ENCODE data around the gene RPS10. TPM values are rescaled to one million over a fixed set of nuclear protein-coding genes. Genes with fewer than 3 reads are reported as not detected.
A peak's percentile ranks its signal among the peaks of the same experiment; 100 is the strongest.

Gene RPS10
- total RNA-seq (1,395 TPM), polyA plus RNA-seq (2,930 TPM)

DNA sequence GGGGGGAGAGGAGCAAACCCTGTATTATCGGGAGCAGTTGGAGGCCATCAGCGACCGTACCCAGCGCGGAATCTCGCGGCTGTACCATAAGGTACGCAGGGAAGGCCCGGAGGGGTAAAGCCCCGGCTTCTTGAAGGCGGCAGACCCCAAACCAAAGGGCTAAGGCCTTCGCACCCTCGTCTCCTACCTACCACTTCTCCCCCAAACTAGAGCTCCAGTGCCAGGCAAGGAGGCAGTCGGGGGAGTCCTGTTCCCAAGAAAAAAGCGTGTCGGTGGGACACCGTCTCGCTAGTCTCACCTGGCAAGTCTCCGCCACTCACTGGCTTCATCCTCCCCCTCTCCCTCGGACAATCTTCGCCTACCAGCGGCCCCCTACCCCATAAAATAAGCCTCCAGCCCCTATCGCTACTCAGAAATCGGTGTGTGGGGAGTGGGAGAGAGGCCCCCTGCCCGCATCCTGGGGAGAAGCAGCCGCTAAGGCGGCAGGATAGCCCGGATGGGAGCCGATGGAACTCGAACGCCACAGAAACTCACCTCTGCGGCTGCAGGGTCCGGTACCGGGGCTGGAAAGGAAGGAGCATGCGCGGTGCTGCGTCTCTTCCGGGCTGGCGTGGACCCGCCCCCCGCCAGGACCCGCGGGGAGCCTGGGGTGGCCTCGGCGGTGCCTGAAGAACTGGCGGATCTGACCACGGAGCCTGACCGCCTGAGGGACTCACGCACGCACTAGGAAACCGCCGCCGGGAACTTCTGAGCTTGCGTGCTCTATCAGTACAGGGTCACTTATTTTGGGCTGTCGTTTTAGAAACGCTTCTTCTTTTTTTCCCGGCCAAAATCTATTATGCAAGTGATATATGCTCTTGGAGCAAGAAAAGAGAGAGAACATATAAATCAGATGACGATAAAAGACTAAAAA is at the start of gene RPS10:
Gene RPS10 (minus strand): TSS at position 572 of the 913 bp plus-strand sequence. CDS start 848 bp downstream, outside the sequence.
- Histone ChIP-seq H3K4me3 (ENCODE audit: low read depth, low read length) (peak within 1 kb of the TSS; percentile 90), H3K27ac (ENCODE audit: low read depth) (peak within 1 kb of the TSS; percentile 30), H3K36me3 (ENCODE audit: insufficient read depth) (peaks cover 9% of the 10 kb centered on the region), H3K4me1 (ENCODE audit: insufficient read depth) (peaks cover 2% of the 10 kb centered on the region)
- WGBS = under 1% methylated on average over 57 of the region's 58 CpGs
- peak; percentile 77 for DNase-seq (ENCODE audit: extremely low spot score)

DNA sequence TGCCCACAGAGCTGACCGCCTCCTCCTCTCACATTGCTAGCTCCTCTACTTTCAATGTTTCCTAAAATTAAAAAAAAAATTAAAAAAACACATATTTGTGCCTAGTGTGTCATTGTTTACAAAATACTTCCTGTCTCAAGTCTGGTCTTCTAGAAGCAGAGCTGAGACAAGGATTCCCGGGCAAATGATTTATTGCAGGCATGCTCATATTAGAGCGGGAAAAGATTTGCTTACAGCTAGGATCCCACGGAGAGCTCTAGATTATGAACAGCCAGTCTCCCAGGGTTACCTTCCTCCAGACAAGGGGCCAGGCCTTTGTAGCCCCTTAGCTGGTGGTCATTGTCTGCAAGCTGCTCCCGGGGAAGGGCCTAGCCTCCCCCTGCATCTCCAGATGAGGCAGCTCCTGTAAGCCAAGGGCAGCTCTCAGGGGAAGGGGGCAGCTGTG is 49.4 kb upstream of the RPS10 start:
- no peak overlapping the region for H3K27ac ChIP-seq (ENCODE audit: low read depth)
- no peaks in the 10 kb centered on the region for H3K36me3 ChIP-seq (ENCODE audit: insufficient read depth)
- no peak for DNase-seq (ENCODE audit: extremely low spot score)
- no peak overlapping the region for H3K4me3 ChIP-seq (ENCODE audit: low read depth, low read length)
- WGBS = 37% methylated on average over 5 of the region's 5 CpGs
- no peaks in the 10 kb centered on the region for H3K4me1 ChIP-seq (ENCODE audit: insufficient read depth)

DNA sequence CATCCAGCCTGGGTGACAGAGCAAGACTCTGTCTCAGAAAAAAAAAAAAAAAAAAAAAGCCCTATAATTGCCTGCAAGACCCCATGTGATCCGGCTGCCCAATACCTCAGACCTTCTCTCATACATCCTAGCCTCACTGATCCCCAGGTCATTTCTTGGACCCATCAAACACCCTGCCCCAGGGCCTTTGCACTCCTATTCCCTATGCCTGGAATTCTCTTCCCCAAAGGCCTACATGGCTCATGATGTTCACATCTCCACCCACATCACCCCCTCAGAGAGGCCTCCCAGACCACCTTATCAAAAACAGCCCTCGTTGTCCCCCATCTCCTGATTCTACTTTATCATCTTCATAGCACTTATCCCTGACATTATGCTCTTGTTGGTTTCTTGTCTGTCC is 48.9 kb upstream of the RPS10 start:
- Histone ChIP-seq H3K36me3 (ENCODE audit: insufficient read depth) (no peaks in the 10 kb centered on the region), H3K4me1 (ENCODE audit: insufficient read depth) (no peaks in the 10 kb centered on the region), H3K4me3 (ENCODE audit: low read depth, low read length) (no peak overlapping the region), H3K27ac (ENCODE audit: low read depth) (no peak overlapping the region)
- 88% methylated on average over 2 of the region's 2 CpGs for WGBS
- DNase-seq (ENCODE audit: extremely low spot score) = no peak

DNA sequence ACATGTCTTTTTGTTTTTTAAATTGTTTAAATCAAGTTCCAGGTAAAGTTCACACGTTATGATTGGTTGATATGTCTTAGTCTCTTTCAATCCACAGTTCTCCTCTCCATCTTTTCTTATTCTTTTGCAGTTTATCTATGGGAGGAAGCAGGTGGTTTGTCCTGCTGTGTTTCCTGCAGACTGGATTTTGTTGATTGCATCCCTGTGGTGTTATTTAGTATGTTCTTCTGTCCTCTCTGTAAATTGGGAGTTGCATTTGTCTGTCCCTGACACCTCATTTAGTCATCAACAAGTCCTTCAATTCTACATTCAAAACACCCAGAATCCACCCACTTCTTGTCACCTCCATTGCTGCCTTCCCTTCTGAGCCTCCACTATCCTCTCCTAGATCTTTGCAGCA is 48.1 kb upstream of the RPS10 start:
- 89% methylated on average over 1 of the region's 1 CpG for WGBS
- H3K4me1 ChIP-seq (ENCODE audit: insufficient read depth) = no peaks in the 10 kb centered on the region
- no peak overlapping the region for H3K4me3 ChIP-seq (ENCODE audit: low read depth, low read length)
- H3K27ac ChIP-seq (ENCODE audit: low read depth) = no peak overlapping the region
- DNase-seq (ENCODE audit: extremely low spot score) = no peak
- no peaks in the 10 kb centered on the region for H3K36me3 ChIP-seq (ENCODE audit: insufficient read depth)

DNA sequence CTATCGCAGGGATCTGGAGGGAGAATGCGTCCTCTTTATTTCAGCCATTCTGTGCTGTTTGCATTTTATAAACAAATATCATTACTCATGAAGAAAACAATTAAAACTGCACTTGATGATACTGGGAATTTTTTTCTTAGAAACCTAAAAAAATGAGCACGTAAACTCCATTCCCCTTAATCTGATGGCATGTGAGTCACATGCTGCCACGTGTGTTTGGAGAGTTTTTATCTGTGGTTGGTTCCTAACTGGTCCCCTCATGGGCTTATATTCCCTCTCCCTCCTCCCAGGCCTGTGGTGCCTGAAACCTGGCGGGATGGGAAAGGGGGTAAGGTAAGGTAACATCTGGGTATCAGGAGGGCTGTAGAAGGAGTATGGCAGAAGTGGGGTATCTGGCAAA is 46.6 kb upstream of the RPS10 start:
- DNase-seq (ENCODE audit: extremely low spot score) = no peak
- H3K36me3 ChIP-seq (ENCODE audit: insufficient read depth) = no peaks in the 10 kb centered on the region
- 81% methylated on average over 5 of the region's 5 CpGs for WGBS
- no peak overlapping the region for H3K27ac ChIP-seq (ENCODE audit: low read depth)
- no peak overlapping the region for H3K4me3 ChIP-seq (ENCODE audit: low read depth, low read length)
- no peaks in the 10 kb centered on the region for H3K4me1 ChIP-seq (ENCODE audit: insufficient read depth)

DNA sequence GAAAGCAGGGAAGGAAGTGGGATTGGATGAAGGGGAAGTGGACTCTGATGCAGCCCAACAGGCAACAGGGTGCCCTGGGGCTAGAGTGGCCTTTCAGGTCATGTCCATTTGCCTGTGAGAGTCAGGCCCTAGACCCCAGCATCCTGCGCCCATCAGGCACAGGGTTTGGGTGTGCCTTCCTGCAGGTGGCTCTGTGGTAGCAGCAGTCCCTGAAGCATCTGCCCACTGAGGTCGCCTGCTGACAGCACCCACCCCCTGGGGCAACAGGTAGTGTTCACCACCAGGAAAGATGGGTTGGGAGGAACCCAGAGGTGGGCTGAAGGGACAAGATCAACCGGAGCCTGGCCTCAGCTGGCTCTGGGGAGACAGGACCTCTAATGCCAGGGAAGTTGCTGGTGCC is 43.6 kb upstream of the RPS10 start:
- Histone ChIP-seq H3K27ac (ENCODE audit: low read depth) (no peak overlapping the region), H3K36me3 (ENCODE audit: insufficient read depth) (no peaks in the 10 kb centered on the region), H3K4me1 (ENCODE audit: insufficient read depth) (no peaks in the 10 kb centered on the region), H3K4me3 (ENCODE audit: low read depth, low read length) (no peak overlapping the region)
- DNase-seq (ENCODE audit: extremely low spot score) = no peak
- 88% methylated on average over 3 of the region's 3 CpGs for WGBS

DNA sequence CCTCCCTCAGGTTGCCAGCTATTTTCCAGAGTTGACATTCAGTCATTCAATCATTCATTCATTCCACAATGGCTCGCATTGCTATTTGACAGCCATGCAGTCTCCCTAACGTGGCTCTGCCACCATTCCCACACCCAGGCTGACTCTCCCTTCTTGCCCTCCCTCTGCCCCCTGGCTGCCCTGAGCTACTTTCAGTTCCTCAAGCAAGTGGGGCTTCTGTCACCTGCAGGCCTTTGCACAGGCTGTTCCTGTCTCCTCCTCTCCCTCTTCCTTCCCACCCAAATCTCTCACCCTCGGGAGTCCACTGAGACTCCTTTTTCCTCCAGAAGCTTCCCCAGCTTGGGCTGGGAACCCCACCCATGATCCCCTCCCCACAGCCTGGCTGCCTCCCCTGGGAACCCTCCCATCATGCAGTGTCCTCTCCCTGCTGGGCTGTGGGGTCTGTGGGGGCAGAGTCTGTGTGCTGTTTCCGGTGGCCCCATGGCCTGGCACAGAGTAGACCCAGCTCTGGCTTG is 42.6 kb upstream of the RPS10 start:
- 92% methylated on average over 4 of the region's 4 CpGs for WGBS
- DNase-seq (ENCODE audit: extremely low spot score) = no peak
- Histone ChIP-seq H3K4me1 (ENCODE audit: insufficient read depth) (no peaks in the 10 kb centered on the region), H3K36me3 (ENCODE audit: insufficient read depth) (no peaks in the 10 kb centered on the region), H3K27ac (ENCODE audit: low read depth) (no peak overlapping the region), H3K4me3 (ENCODE audit: low read depth, low read length) (no peak overlapping the region)

DNA sequence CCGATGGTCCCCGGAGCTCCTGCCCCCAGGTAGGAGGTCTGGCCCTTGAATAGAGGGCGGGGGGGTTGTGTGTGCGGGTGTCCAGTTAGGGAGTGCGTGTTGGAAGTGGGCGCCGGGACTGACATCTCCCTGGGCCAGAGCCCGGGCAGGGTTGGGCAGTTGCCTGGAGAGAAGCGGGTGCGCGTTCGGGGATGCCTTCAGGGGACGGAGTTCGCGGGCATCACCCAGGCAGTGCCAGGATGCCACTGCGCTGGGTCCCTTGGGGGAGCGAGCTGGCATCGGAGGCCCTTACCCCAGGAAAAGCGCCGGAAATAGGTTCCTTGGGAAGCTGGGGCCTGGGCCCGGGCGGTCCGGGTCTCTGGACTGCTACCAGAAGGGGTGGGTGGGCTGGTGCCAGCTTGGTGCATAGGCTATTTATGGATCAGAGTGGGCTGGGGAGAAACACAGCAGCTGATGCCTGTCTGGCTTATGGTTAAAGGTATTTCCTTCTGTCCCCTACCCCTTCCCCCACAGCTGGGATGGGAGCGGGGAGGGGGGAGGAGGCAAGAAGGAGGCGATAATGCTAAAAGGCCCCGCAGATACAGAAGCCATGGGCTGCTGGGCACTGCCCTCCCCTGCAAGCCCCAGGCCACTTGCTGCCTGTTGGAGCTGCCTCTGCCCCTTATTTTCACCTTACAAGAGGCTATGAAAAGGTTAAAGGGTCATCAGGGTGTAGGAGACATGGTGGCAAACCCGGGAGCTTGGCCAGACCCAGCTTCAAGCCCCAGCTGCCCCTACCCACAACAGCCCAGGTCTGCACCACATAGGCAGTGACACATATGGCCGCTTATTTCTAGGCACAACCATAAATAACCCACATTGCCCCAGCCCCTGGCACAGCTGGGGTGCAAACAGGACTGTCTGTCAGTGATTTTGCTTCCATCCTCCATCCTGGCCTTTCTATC is 40.6 kb upstream of the RPS10 start:
- no peaks in the 10 kb centered on the region for H3K36me3 ChIP-seq (ENCODE audit: insufficient read depth)
- H3K4me3 ChIP-seq (ENCODE audit: low read depth, low read length) = peak overlapping the region; percentile 21
- H3K4me1 ChIP-seq (ENCODE audit: insufficient read depth) = no peaks in the 10 kb centered on the region
- 32% methylated on average over 28 of the region's 28 CpGs for WGBS
- DNase-seq (ENCODE audit: extremely low spot score) = no peak
- H3K27ac ChIP-seq (ENCODE audit: low read depth) = no peak overlapping the region

DNA sequence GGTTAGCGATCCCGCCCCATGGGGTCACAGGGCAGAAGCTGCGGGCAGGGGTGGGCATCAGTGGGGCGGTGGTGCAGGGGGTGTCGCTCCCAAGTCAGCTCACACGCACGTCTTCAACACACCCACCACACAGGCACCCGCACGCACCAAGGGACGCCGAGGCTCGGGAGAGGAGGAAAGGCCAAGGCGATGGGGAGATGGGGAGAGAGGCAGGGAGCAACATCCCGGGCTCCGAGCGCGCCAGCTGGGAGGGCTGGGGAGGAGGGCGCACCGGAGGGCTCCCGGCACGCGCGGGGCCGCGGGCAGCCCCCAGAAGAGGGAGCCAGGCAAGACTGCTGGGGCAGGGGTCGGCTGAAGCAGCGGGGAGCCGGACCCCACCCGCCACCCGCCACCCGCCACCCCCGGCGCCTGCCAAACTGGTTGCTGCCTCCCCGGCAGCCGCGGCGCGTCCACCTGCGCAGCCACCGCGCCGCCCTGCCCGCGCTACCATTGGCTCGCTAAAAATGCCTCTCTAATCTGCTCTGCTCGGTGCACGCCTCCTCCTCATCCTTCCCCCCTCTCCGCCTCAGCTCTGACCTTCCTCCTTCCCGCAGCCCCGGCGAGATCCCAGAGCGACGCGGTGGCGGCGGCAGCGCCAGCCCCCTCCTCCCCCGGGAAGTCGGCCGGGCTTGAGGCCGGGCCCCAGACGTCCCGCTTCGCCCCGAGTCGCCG is 39.8 kb upstream of the RPS10 start, which contains the start of gene PACSIN1:
Gene PACSIN1 (plus strand): TSS at position 546 of the 711 bp plus-strand sequence. CDS start 60,230 bp downstream, outside the sequence.
- DNase-seq (ENCODE audit: extremely low spot score) = no peak
- Histone ChIP-seq H3K4me3 (ENCODE audit: low read depth, low read length) (peak within 1 kb of the TSS; percentile 21), H3K27ac (ENCODE audit: low read depth) (no peak within 1 kb of the TSS), H3K36me3 (ENCODE audit: insufficient read depth) (no peaks in the 10 kb centered on the region), H3K4me1 (ENCODE audit: insufficient read depth) (no peaks in the 10 kb centered on the region)
- WGBS = 2% methylated on average over 67 of the region's 67 CpGs

DNA sequence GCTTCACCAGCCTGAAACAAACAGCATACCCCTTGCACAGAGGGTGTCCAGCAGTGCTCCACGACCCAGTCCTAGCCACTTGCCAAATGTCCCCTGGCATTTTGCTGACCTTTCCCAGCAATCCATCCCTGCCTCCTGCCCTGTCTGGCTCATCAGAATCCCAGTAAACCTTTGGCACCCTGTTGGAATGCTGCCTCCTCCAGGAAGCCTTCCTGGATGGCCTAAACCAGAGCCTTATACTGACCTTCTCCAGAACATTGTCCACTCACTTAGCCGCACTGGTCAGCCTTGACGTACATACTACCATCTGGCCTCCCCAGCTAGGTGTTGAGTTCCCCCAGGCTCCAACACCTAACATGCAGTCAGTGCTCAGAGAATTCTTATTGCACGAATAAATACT is 38.0 kb upstream of the RPS10 start:
- DNase-seq (ENCODE audit: extremely low spot score) = no peak
- WGBS = 66% methylated on average over 4 of the region's 4 CpGs
- H3K4me1 ChIP-seq (ENCODE audit: insufficient read depth) = no peaks in the 10 kb centered on the region

DNA sequence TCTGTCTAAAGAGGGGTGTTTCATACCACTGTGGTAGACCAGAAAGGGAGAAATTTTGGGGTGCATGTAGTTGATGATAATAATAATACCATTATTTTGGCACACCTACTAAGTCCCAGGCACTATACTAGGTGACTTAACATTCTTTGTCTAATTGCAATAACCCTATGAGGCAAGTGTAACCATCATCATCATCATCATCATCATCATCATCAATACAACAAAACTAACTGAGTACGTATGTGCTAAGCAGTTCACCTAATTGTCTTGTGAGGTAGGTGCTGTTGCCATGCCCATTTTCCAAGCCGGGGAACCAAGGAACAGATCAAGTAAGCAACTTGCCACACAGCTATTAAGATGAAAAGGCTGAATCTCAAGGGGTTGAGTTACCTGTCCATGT is 37.4 kb upstream of the RPS10 start:
- 86% methylated on average over 2 of the region's 2 CpGs for WGBS
- DNase-seq (ENCODE audit: extremely low spot score) = no peak
- Histone ChIP-seq H3K4me3 (ENCODE audit: low read depth, low read length) (no peak overlapping the region), H3K27ac (ENCODE audit: low read depth) (no peak overlapping the region), H3K36me3 (ENCODE audit: insufficient read depth) (no peaks in the 10 kb centered on the region), H3K4me1 (ENCODE audit: insufficient read depth) (no peaks in the 10 kb centered on the region)

More for the DNA sequence above, 38.0 kb upstream of the RPS10 start:
- H3K36me3 ChIP-seq (ENCODE audit: insufficient read depth) = no peaks in the 10 kb centered on the region
- no peak overlapping the region for H3K4me3 ChIP-seq (ENCODE audit: low read depth, low read length)
- H3K27ac ChIP-seq (ENCODE audit: low read depth) = no peak overlapping the region

DNA sequence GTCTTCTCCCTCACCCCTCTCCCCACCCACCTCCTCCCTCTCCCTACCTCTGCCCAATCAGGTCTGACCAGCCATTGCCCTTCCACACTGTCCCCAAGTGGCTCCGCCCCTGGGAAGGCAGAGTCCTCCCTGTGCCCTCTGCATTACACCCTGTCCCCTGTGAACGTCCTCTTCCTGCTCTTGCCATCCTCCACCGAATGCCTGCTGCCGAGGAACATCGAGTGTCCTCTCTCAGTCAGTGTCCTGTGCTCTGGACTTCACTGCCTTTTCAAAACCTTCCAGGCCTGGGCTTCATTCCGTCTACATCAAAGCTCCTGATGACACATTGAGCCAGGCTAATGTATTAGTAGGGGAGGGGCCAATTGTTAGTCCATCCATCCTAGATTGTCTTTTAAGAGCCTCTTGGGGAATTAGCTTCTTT is 36.7 kb upstream of the RPS10 start:
- 36% methylated on average over 6 of the region's 6 CpGs for WGBS
- no peaks in the 10 kb centered on the region for H3K4me1 ChIP-seq (ENCODE audit: insufficient read depth)
- no peaks in the 10 kb centered on the region for H3K36me3 ChIP-seq (ENCODE audit: insufficient read depth)
- no peak for DNase-seq (ENCODE audit: extremely low spot score)
- no peak overlapping the region for H3K27ac ChIP-seq (ENCODE audit: low read depth)
- H3K4me3 ChIP-seq (ENCODE audit: low read depth, low read length) = no peak overlapping the region

DNA sequence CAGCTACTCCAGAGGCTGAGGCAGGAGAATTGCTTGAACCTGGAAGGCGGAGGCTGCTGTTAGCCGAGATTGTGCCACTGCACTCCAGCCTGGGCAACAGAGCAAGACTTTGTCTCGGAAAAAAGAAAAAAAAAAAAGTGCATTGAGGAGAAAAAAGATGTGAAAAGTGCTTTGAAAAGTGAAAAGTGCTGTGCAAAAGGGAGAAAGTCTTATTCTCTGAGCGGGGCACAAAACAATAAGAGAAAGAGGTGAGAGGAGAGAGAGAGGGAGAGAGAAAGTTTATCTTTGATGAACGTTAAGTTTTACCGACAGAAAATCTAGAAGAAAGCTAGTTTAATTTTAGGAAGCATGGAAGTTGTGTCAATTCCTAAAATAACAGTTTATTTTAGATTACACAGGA is 36.1 kb upstream of the RPS10 start:
- Histone ChIP-seq H3K4me1 (ENCODE audit: insufficient read depth) (no peaks in the 10 kb centered on the region), H3K27ac (ENCODE audit: low read depth) (no peak overlapping the region), H3K36me3 (ENCODE audit: insufficient read depth) (no peaks in the 10 kb centered on the region), H3K4me3 (ENCODE audit: low read depth, low read length) (no peak overlapping the region)
- no peak for DNase-seq (ENCODE audit: extremely low spot score)
- 73% methylated on average over 6 of the region's 6 CpGs for WGBS

Measured in urinary bladder (tissue), 4 donors.